K562 (cell line): ENCODE measurements around the gene PIK3C2A. TPM values are rescaled to one million over a fixed set of nuclear protein-coding genes. Genes with fewer than 3 reads are reported as not detected.

Experiments used
- ATF1 ChIP-seq, 2 experiments: fragments of 450-650 bp in 1 of 2; IDR thresholded peaks; 2 replicates each; pipeline ENCODE4 v1.6.1; 2016; ENCODE audit warnings: missing compliant biosample characterization in 1 of 2, missing genetic modification characterization in 1 of 2
- CEBPB ChIP-seq: fragments of 450-650 bp; IDR thresholded peaks from 2 replicates; pipeline ENCODE4 v1.6.1; 2016; ENCODE audit warnings: missing genetic modification characterization, missing compliant biosample characterization
- CSDE1 ChIP-seq, 2 experiments: fragments of 450-650 bp; IDR thresholded peaks; 2 replicates each; pipeline ENCODE4 v1.6.1; 2016; ENCODE audit warnings: mild to moderate bottlenecking in 1 of 2
- CXXC5 ChIP-seq: fragments of 250-450 bp; sonication (Bioruptor Pico); IDR thresholded peaks from 2 replicates; pipeline ENCODE4 v1.8.0; 2022; ENCODE audit warnings: inconsistent platforms, mild to moderate bottlenecking, moderate library complexity
- ETV1 ChIP-seq: fragments of 450-650 bp; conservative IDR thresholded peaks from 2 replicates; pipeline ENCODE4 v1.6.1; 2016; ENCODE audit warnings: missing genetic modification characterization, control low read depth, low read depth, missing compliant biosample characterization
- FOXM1 ChIP-seq, 2 experiments: fragments of 450-650 bp in 1 of 2; sonication (generic) in 1 of 2; formaldehyde crosslinking in 1 of 2; IDR thresholded peaks; 2 replicates each; pipeline versions ENCODE4 v1.6.1 to v1.9.0; 2017 to 2022; ENCODE audit warnings: low read depth in 2 of 2, mild to moderate bottlenecking in 2 of 2, missing genetic modification reagents in 1 of 2, moderate library complexity in 1 of 2
- HDAC1 ChIP-seq, 2 experiments: fragments of 450-650 bp; IDR thresholded peaks; 2 replicates each; pipeline ENCODE4 v1.6.1; 2016 to 2017; ENCODE audit warnings: inconsistent platforms in 1 of 2, mild to moderate bottlenecking in 1 of 2, moderate library complexity in 1 of 2
- HNRNPK ChIP-seq: fragments of 200-400 bp; formaldehyde crosslinking; IDR thresholded peaks from one replicate; pipeline ENCODE4 v1.6.1; 2018; ENCODE audit warnings: mild to moderate bottlenecking, low read depth, low read length; ENCODE audit not compliant: poor library complexity, severe bottlenecking
- KDM4B ChIP-seq, 2 experiments: fragments of 450-650 bp in 1 of 2; sonication (generic) in 1 of 2; IDR thresholded peaks; 2 replicates each; pipeline ENCODE4 v1.6.1; 2016 to 2017; ENCODE audit warnings: borderline replicate concordance in 2 of 2, antibody characterized with exemption in 1 of 2, low read depth in 1 of 2, mild to moderate bottlenecking in 1 of 2
- KLF6 ChIP-seq: fragments of 250-450 bp; sonication (Bioruptor Pico); IDR thresholded peaks from 2 replicates; pipeline ENCODE4 v1.4.0; 2020; ENCODE audit warnings: mild to moderate bottlenecking, moderate library complexity, borderline replicate concordance
- MAX ChIP-seq: sonication (generic); formaldehyde crosslinking; IDR thresholded peaks from 2 replicates; pipeline ENCODE4 v1.9.0; 2022; ENCODE audit warnings: mild to moderate bottlenecking, missing genetic modification reagents
- MITF ChIP-seq: IDR thresholded peaks from 2 replicates; pipeline ENCODE4 v1.6.1; 2014; ENCODE audit warnings: antibody characterized with exemption
- NFIC ChIP-seq: fragments of 450-650 bp; IDR thresholded peaks from 2 replicates; pipeline ENCODE4 v1.6.1; 2017; ENCODE audit warnings: mild to moderate bottlenecking, inconsistent platforms
- POLR2AphosphoS5 ChIP-seq: IDR thresholded peaks from 2 replicates; pipeline ENCODE4 v1.6.1; 2011; ENCODE audit warnings: mild to moderate bottlenecking, low read depth, low read length, moderate library complexity; ENCODE audit not compliant: control insufficient read depth, insufficient read depth
- POLR2B ChIP-seq: fragments of 450-650 bp; IDR thresholded peaks from 2 replicates; pipeline ENCODE4 v1.6.1; 2018; ENCODE audit warnings: low read depth; ENCODE audit not compliant: partially characterized antibody
- POU5F1 ChIP-seq: fragments of 150-350 bp; IDR thresholded peaks from 2 replicates; pipeline ENCODE4 v1.6.1; 2014; ENCODE audit warnings: borderline replicate concordance, low read length, low read depth, mild to moderate bottlenecking; ENCODE audit not compliant: partially characterized antibody
- PTRF ChIP-seq: fragments of 450-650 bp; IDR thresholded peaks from 2 replicates; pipeline ENCODE4 v1.6.1; 2016; ENCODE audit warnings: mild to moderate bottlenecking, missing genetic modification characterization, missing compliant biosample characterization
- TAF9B ChIP-seq: fragments of 450-650 bp; IDR thresholded peaks from 2 replicates; pipeline ENCODE4 v1.6.1; 2018; ENCODE audit warnings: mild to moderate bottlenecking; ENCODE audit not compliant: partially characterized antibody
- ZFP1 ChIP-seq: fragments of 450-650 bp; formaldehyde crosslinking; IDR thresholded peaks from 2 replicates; pipeline ENCODE4 v1.4.0; 2020; ENCODE audit warnings: mild to moderate bottlenecking, mixed read lengths
- ZNF436 ChIP-seq: fragments of 250-450, 450-650 bp; sonication (Bioruptor Pico); formaldehyde crosslinking; IDR thresholded peaks from 2 replicates; pipeline ENCODE4 v1.7.0; 2020; ENCODE audit warnings: mild to moderate bottlenecking
- polyA plus RNA-seq, 8 experiments: library from polyadenylated mRNA; depleted of rRNA in 4 of 8; stranded (reverse) in 5 of 8; unstranded in 3 of 8; fragments of >200 nt; fragmentation: Nextera tagmentation in 2 of 8; fragmentation: Illumina TruSeq in 1 of 8; extraction: Ambion mirVana in 2 of 8; extraction: Trizol in 1 of 8; gene quantifications; 2 replicates each; pipeline versions ENCODE4 v1.2.1 to v1.2.3, GENCODE V29; 2011 to 2014; ENCODE audit warnings: inconsistent platforms in 1 of 8, missing spikeins in 1 of 8
- total RNA-seq, 7 experiments: library from RNA; depleted of rRNA in 6 of 7; stranded (reverse); fragments of >200 nt in 6 of 7; fragmentation: Illumina TruSeq in 2 of 7; extraction: Trizol in 2 of 7; gene quantifications; 2 replicates each; pipeline versions ENCODE4 v1.2.1 to v1.2.3, GENCODE V29; 2011 to 2021; ENCODE audit warnings: low replicate concordance in 1 of 7
- TF ChIP-seq, protein P1 (sequence below): fragments of 200-800 bp; sonication (Bioruptor generic); IDR thresholded peaks from 2 replicates; pipeline ENCODE4 v1.6.1; 2017; ENCODE audit warnings: missing genetic modification characterization, missing compliant biosample characterization
- TF ChIP-seq, protein P2 (sequence below): fragments of 450-650 bp; IDR thresholded peaks from 2 replicates; pipeline ENCODE4 v1.6.1; 2014; ENCODE audit warnings: low read depth, mild to moderate bottlenecking, moderate library complexity, borderline replicate concordance

The PIK3C2A gene
- total and polyA plus RNA-seq, 9 of the 15 experiments (the other 6 are each of a cell fraction or from before 2014, with no cell fraction given): 3.1 to 25.2 (median 15.6) TPM

- no peak for TF ChIP-seq ZFP1 (CRISPR knock-in tag)
- TF ChIP-seq, protein P1, sequence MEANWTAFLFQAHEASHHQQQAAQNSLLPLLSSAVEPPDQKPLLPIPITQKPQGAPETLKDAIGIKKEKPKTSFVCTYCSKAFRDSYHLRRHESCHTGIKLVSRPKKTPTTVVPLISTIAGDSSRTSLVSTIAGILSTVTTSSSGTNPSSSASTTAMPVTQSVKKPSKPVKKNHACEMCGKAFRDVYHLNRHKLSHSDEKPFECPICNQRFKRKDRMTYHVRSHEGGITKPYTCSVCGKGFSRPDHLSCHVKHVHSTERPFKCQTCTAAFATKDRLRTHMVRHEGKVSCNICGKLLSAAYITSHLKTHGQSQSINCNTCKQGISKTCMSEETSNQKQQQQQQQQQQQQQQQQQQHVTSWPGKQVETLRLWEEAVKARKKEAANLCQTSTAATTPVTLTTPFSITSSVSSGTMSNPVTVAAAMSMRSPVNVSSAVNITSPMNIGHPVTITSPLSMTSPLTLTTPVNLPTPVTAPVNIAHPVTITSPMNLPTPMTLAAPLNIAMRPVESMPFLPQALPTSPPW (CRISPR knock-in tag): peak; percentile 78
- TF ChIP-seq, protein P2, sequence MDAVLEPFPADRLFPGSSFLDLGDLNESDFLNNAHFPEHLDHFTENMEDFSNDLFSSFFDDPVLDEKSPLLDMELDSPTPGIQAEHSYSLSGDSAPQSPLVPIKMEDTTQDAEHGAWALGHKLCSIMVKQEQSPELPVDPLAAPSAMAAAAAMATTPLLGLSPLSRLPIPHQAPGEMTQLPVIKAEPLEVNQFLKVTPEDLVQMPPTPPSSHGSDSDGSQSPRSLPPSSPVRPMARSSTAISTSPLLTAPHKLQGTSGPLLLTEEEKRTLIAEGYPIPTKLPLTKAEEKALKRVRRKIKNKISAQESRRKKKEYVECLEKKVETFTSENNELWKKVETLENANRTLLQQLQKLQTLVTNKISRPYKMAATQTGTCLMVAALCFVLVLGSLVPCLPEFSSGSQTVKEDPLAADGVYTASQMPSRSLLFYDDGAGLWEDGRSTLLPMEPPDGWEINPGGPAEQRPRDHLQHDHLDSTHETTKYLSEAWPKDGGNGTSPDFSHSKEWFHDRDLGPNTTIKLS: peak; percentile 23; the same call in 1 of the 2 replicates
- peak; percentile 78 for TF ChIP-seq POLR2AphosphoS5
- no peak for TF ChIP-seq ZNF436
- peak; percentile 52 for TF ChIP-seq MAX
- TF ChIP-seq CEBPB (tag): no peak
- TF ChIP-seq PTRF (tag): no peak
- TF ChIP-seq TAF9B: peak; percentile 56
- TF ChIP-seq FOXM1 (IDR thresholded peaks at IDR 0.05; ENCODE audit: low read depth): no peak
- TF ChIP-seq FOXM1 (CRISPR knock-in tag; IDR thresholded peaks at IDR 0.05; ENCODE audit: low read depth): no peak
- peak in 1 of 2 experiments; percentile 20; a peak in 2 of 4 replicates for TF ChIP-seq KDM4B (IDR thresholded peaks at IDR 0.05; ENCODE audit: borderline replicate concordance in 2 of 2, low read depth in 1 of 2)
- TF ChIP-seq ATF1 (CRISPR knock-in tag; IDR thresholded peaks at IDR 0.05): 0 out of 2 replicates have a peak, but pooled peaks have one; percentile 19
- TF ChIP-seq ATF1 (tag; IDR thresholded peaks at IDR 0.05): peak; percentile 92
- TF ChIP-seq KLF6 (CRISPR knock-in tag): no peak
- TF ChIP-seq ETV1 (tag): peak; percentile 60
- no peak for TF ChIP-seq CSDE1 (IDR thresholded peaks at IDR 0.05)
- no peak for TF ChIP-seq HNRNPK
- no peak for TF ChIP-seq MITF
- peak; percentile 62; the same call in 1 of the 2 replicates for TF ChIP-seq CXXC5 (CRISPR knock-in tag)
- no peak for TF ChIP-seq POU5F1
- peak; percentile 36; the same call in 1 of the 2 replicates for TF ChIP-seq NFIC
- peak in 1 of 2 experiments; percentile 20; a peak in 1 of 4 replicates for TF ChIP-seq HDAC1 (IDR thresholded peaks at IDR 0.05)
- TF ChIP-seq POLR2B: peak; percentile 87
Measured at GRCh38 chr11:17207317-17208256, at the start of gene PIK3C2A (continued).
